GM19467 (cell line): ENCODE data around the gene GPR150.

Experiments
- ATAC-seq: cut with Tn5 transposase; IDR thresholded peaks from one replicate; pipeline ENCODE4 v1.9.1; 2021; ENCODE audit warnings: mild to moderate bottlenecking, moderate library complexity; ENCODE audit not compliant: unreplicated experiment

Gene GPR150

GRCh38 chr5:95620030-95620869 is at the start of gene GPR150:
Gene GPR150, plus strand, starts transcription at chr5:95620087. Its CDS starts 189 bp downstream, at chr5:95620276.
- peak; percentile 65 for ATAC-seq

DNA sequence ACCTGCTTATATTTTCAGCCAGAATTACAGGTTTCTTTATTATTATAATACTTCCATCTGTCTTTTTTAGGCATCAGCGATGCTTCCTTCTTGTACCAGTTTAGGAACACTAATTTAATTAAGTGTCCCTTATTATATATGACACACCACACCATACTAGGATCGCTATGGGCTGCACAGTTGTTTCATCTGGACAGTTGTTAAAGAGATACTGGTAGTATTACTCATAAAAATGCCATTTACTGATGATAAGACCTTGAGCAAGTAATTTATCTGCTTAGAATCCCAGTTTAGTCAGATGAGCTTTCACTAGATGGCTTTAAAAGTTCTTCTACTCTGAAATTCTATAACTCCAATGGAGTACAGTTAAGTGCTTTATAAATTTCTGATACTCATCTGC is 47.9 kb upstream of the GPR150 start:
- ATAC-seq: no peak

- ATAC-seq: no peak
Measured at GRCh38 chr5:95581576-95581975, 38.3 kb upstream of the GPR150 start.

DNA sequence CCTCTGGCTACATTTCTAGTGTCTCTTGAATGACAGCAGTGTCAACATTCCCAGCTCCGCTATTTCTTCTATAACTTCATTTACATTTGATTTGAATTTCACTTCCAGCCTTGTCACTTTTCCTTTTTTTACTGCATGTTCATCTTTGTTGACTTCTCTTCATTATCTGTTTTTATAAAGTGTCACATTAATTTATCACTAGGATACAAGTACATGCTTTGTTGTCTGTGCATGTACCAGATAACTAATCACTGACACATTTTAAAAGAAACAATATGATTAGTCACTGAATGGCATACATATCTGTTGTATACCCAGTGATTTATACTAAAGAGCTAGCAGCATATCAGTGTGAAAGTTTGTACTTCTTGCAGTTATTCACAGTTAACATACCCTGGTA is 35.9 kb upstream of the GPR150 start:
- no peak for ATAC-seq

DNA sequence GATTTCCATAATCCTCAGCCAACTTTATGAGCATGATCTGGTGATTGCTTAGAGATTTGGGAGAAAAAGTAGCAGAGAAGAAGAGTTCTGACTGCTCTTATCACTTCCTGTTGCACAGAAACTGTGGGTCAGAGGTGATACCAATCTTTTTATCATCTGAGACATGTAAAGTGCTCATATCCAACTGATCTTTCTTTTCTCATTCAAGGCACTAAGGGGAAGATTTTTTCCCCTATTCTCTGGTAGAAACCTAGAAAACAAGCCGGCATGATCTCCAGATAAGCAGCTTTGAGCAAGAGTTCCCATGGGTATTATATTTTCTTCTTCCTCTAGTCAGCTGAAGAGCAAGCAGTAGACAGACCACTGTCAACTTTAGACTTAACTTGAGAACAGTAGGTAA is 29.0 kb upstream of the GPR150 start:
- ATAC-seq: no peak

- ATAC-seq: no peak
Measured at GRCh38 chr5:95591490-95591901, 28.4 kb upstream of the GPR150 start.

GRCh38 chr5:95595289-95595931 is 24.5 kb upstream of the GPR150 start:
- no peak for ATAC-seq

DNA sequence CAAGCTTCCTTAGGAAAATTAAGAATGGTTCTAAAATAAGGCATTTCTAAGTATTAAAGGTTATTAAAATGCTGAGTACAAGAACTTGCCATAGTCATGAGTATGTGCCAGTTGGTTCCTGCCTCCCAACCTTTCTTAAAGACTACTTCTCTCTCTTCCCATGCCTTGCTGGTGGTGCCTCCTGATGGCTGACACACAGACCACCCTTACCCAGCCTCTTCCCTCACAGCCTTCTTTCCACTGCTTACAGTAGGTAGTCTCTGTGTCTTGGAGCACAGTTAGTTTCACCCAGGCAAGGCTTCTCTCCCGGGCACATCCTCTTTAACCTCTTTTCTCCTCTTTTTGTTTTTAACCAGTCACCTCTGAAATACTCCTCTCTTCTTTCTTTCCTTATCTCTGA is 20.6 kb upstream of the GPR150 start:
- ATAC-seq: no peak

DNA sequence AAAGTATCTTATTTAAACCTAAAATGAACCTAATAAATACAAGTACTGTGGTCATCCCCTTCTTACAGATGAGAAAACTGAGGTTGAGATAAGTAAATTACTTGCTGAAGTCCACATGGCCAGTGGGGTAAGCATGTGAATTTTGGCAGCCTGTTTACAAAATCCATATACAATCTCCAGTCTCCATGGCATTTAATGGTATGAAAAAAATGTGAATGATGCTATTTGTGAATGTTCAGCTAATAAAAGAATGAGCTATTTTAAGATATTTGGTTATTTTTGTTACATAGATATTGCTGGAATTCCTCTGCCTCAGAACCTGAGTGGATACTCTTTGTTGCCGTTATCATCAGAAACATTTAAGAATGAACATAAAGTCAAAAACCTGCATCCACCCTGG is 19.3 kb upstream of the GPR150 start:
- ATAC-seq: no peak

- no peak for ATAC-seq
Measured at GRCh38 chr5:95605786-95606185, 14.1 kb upstream of the GPR150 start.

- ATAC-seq: no peak
Measured at GRCh38 chr5:95606419-95606818, 13.5 kb upstream of the GPR150 start.

DNA sequence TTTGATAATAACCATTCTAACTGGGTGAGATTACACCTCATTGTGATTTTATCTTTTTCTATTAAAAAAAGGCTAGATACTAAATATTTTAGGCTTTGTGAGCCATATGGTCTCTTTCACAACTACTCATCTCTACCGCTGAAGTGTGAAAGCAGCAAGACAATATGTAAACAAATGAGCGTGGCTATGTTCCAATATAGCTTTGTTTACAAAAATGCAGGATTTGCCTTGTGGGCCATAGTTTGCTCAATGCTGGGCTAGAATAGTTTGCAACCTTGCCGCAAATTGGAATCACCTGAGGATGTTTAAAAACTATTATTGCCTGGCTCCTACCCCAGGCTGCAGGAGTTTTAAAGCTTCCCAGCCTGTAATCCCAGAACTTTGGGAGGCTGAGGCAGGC is 10.2 kb upstream of the GPR150 start:
- ATAC-seq: no peak

- no peak for ATAC-seq
Measured at GRCh38 chr5:95610546-95610945, 9.3 kb upstream of the GPR150 start.

GRCh38 chr5:95611396-95611795 is 8.5 kb upstream of the GPR150 start:
- no peak for ATAC-seq

- ATAC-seq: no peak
Measured at GRCh38 chr5:95613514-95613913, 6.4 kb upstream of the GPR150 start.

- no peak for ATAC-seq
Measured at GRCh38 chr5:95615164-95615467, 4.8 kb upstream of the GPR150 start.

DNA sequence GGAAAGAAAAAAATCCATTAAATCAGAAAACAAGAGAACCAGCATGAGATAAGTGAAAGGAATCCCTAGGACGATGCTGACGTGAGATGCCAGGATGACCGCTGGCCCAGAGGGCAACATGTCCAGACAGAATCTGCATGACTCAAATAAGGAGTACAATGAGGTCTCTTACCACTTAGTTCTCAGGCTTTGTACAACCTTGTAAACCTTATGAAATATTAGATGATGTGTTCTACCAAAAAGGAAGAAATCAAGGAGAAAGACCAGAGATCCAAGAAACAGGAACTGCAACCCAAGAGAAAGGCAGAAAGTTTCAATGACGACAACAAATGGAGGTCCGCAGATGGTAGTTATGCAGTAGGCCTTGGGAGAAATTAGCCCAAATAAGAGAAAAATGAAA is 2.8 kb upstream of the GPR150 start:
- no peak for ATAC-seq

DNA sequence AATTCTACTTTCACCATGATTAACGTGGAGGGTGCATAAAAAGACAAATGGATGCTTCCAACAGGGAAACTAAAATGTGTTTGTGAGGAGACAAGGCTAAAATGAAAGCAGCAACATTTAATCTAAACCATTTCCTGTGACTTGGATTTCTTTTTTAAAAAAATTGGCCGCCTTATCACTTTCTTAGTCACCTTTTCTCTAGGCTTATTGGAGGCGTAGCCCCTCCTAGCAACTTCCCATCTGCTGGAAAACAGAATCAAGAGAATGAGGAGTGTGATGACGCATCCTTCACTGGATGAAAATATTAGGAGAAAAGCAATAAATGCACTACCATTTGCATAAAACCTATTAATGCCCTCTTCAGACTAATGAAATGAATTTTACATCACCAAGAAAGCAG is 791 bp upstream of the GPR150 start:
- ATAC-seq: no peak

DNA sequence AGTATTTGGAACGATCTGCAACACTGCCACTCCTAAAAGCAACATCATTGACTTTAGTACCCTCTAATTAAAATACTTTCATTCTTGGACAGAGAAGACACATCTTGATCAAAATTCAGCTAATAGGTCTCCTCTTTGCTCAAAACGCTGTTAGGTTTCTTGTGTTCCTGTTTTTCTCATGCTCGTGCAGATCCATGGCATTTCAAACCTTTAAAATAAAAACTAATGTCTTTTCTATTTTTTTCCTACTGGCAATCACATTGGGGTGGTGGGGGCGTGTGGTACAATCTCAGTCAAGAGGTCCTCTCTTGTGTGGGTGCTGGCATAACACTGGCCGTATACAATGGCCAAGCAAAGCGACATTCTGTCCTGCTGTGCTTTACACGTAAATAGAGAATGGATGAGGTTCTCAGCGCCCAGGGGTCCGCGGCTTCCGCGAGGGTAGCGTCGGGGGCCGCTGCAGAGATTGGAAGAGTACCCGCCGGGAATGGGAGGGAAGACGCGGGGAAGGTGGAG is 315 bp upstream of the GPR150 start:
- ATAC-seq: no peak

- ATAC-seq: peak; percentile 47
Measured at GRCh38 chr5:95620870-95621838, 1.3 kb downstream of the GPR150 start.
